Measurements from ENCODE around the gene EPB41.

DNA sequence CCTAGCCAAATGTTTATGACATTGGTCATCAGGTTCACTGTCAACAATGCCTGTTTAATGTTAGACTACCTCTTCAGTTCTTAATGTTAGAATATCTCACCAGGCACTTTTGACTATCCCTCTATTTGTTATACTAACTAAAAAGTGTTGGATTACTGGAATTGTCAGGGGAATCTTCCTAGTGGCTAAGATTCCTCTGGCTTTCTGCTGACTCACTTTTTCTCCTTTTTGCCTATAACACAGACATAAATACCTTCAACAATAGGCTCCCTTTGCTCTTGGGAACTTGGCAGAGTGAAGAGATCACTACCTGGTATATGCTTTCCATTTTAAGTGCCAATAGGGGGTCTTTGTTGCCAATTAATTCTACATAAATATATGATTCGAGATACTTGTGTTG lies 140.8 kb downstream of the EPB41 start:
- TF ChIP-seq POLR2AphosphoS5 (IDR thresholded peaks at IDR 0.05; ENCODE audit: low read depth, low read length) (no peak), SIN3A (IDR thresholded peaks at IDR 0.05; ENCODE audit: borderline replicate concordance, insufficient read depth, low read length) (no peak), FOXP2 (optimal IDR thresholded peaks at IDR 0.05; ENCODE audit: borderline replicate concordance, extremely low read depth, extremely low read length, insufficient read depth) (no peak), TAF1 (IDR thresholded peaks at IDR 0.05; ENCODE audit: borderline replicate concordance, insufficient read depth, low read length) (no peak)
- TF ChIP-seq, protein P1, sequence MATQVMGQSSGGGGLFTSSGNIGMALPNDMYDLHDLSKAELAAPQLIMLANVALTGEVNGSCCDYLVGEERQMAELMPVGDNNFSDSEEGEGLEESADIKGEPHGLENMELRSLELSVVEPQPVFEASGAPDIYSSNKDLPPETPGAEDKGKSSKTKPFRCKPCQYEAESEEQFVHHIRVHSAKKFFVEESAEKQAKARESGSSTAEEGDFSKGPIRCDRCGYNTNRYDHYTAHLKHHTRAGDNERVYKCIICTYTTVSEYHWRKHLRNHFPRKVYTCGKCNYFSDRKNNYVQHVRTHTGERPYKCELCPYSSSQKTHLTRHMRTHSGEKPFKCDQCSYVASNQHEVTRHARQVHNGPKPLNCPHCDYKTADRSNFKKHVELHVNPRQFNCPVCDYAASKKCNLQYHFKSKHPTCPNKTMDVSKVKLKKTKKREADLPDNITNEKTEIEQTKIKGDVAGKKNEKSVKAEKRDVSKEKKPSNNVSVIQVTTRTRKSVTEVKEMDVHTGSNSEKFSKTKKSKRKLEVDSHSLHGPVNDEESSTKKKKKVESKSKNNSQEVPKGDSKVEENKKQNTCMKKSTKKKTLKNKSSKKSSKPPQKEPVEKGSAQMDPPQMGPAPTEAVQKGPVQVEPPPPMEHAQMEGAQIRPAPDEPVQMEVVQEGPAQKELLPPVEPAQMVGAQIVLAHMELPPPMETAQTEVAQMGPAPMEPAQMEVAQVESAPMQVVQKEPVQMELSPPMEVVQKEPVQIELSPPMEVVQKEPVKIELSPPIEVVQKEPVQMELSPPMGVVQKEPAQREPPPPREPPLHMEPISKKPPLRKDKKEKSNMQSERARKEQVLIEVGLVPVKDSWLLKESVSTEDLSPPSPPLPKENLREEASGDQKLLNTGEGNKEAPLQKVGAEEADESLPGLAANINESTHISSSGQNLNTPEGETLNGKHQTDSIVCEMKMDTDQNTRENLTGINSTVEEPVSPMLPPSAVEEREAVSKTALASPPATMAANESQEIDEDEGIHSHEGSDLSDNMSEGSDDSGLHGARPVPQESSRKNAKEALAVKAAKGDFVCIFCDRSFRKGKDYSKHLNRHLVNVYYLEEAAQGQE (IDR thresholded peaks at IDR 0.05; ENCODE audit: insufficient read depth in 1 of 2, low read depth in 2 of 2, low read length in 2 of 2) = no peak
